HT1080 (cell line): Measurements from ENCODE around the gene RBBP4. TPM values are rescaled to one million over a fixed set of nuclear protein-coding genes. Genes with fewer than 3 reads are reported as not detected.

ENCODE experiments used
- DNase-seq: peaks from one replicate; pipeline ENCODE4 v3.0.0-alpha.2; 2015; ENCODE audit warnings: low read depth
- small RNA-seq: library from RNA; depleted of rRNA; stranded (forward); fragments of <200 nt; gene quantifications from one replicate; pipeline ENCODE3, GENCODE V24; 2014
- total RNA-seq: library from RNA; depleted of rRNA; stranded (reverse); fragments of >200 nt; shearing (Covaris generic); gene quantifications from 2 replicates; pipeline ENCODE4 v1.2.3, GENCODE V29; 2014; rRNA removed

RBBP4 gene
- total RNA-seq, 1 experiment from 2014 or later: 175 TPM

- DNase-seq: no peak
Observed at GRCh38 chr1:32718527-32718926, 67.5 kb downstream of the RBBP4 start.

- DNase-seq: no peak
Observed at GRCh38 chr1:32719681-32720275, 68.8 kb downstream of the RBBP4 start.

DNA sequence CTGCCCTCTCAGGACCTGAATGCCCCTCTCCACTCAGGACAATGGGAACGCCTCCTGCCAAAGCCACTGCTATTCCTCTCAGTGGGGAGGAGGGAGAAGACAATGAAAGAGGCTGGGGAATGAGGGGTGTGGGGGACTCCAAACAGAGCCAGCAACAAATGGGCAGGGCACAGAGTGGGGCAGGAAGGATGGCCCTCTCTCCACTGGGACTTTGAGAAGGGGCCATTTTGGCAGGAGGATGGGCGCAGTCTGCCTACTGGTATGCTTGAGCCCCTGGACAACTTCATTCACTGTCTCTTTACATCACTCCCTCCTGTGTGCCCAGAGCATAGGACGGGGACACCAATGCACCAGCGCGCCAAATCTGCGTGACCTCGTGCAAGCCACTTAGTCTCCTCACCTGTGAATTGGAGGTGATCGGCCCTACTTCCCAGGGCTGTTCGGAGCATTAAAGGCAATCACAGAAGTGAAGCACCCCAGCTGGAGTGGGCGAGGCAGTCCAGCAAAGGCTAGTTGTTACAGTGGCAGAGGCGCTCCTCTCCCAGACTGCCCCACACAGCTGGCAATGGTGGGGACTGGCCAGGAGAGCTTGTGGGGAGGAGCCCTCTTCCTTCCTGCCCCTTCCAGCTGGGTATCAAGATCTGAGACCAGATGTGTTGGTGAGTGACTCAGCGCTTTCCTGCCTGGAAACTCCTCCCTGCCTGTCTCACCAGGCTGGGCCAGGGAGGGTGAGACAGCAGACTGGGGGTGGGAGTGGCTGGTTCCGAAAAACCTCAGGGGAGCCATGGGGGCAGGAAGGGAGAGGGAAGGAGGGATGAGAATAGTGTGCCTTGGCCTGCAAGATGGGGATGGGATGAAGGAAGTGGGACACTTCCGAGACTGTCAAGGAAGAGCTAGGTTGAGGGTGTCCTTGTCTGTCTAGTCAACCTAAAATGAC is 73.9 kb downstream of the RBBP4 start:
- DNase-seq: peak; percentile 96

- no peak for DNase-seq
Observed at GRCh38 chr1:32725615-32725982, 74.6 kb downstream of the RBBP4 start.

DNA sequence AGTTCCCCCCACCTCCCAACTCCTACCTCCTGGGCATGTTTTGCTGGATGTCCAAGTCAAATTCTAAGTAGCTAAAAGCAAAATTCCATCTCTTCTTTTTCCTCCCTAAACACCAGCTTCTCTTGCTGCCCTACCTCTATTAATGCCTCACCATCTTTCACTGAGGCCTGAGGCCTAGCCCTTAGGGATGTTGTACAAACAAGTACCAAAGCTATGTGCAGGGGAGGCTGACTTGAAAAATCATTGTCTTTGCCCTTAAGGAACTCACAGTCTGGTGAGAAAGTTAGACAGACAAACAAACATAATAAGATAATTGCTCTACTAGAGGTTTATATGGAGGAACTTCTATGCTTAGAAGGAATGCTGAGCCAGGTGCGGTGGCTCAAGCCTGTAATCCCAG is 76.9 kb downstream of the RBBP4 start:
- DNase-seq: no peak

- no peak for DNase-seq
Observed at GRCh38 chr1:32728413-32729077, 77.5 kb downstream of the RBBP4 start.

GRCh38 chr1:32729254-32730046 is 78.4 kb downstream of the RBBP4 start:
- DNase-seq: no peak

GRCh38 chr1:32733582-32734321 is 82.7 kb downstream of the RBBP4 start:
- no peak for DNase-seq

Small RNA genes within 50 kb of the gene (small RNA-seq; reads per million reads assigned to genes)
- not detected for gene RF00019

Other genes starting within 250 kb of the RBBP4 start
- gene ZBTB8B, start 186.1 kb upstream of the RBBP4 start, total RNA-seq: not detected in 2 replicates
- gene ZBTB8A, start 111.8 kb upstream of the RBBP4 start, total RNA-seq: 1.9 and 3.1 TPM in 2 replicates
- 56.1 and 63.8 TPM in 2 replicates for gene ZBTB8OS, start 658 bp upstream of the RBBP4 start, total RNA-seq
- 3.2 and 4.8 TPM in 2 replicates for gene SYNC, start 51.6 kb downstream of the RBBP4 start, total RNA-seq
- 165 and 185 TPM in 2 replicates for gene YARS1, start 166.2 kb downstream of the RBBP4 start, total RNA-seq
- 16.8 TPM in 2 replicates for gene S100PBP, start 166.4 kb downstream of the RBBP4 start, total RNA-seq
- 1.4 TPM in 1 of 2 replicates, not detected in the other for gene FNDC5, start 219.7 kb downstream of the RBBP4 start, total RNA-seq
- not detected in 2 replicates for gene HPCA, start 235.3 kb downstream of the RBBP4 start, total RNA-seq